ENCODE measurements around the gene USP9X. TPM values are rescaled to one million over a fixed set of nuclear protein-coding genes. Genes with fewer than 3 reads are reported as not detected.

USP9X gene
- total and polyA plus RNA-seq, 2 of the 8 experiments (the other 6 are each of a cell fraction or from before 2014, with no cell fraction given) = 79.2 to 300 TPM

DNA sequence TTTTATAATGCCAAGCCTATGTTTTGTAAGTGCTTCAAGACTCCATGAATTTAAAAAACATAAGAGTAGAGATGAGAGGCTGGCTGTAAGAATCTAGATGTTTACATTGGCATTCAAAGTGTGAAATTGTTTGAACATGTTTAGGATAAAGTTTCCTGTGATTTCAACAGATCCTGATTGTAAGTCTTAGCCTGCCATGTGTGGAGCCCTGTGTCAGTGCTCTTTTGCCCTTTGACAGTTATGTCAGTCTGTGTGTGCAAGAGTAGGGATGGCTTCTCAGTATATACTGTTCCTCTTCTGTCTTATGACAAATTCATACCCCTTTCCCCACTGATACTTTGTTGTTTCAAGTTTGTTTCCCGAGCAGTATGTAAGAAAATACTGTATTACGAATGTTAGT is 68.2 kb downstream of the USP9X start (continued):
- TF ChIP-seq, protein P1, sequence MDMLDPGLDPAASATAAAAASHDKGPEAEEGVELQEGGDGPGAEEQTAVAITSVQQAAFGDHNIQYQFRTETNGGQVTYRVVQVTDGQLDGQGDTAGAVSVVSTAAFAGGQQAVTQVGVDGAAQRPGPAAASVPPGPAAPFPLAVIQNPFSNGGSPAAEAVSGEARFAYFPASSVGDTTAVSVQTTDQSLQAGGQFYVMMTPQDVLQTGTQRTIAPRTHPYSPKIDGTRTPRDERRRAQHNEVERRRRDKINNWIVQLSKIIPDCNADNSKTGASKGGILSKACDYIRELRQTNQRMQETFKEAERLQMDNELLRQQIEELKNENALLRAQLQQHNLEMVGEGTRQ (IDR thresholded peaks at IDR 0.05; ENCODE audit: low read length) = no peak
- no peak for TF ChIP-seq HDAC6 (IDR thresholded peaks at IDR 0.05; ENCODE audit: low read depth, low read length)
- no peak for TF ChIP-seq SP4 (IDR thresholded peaks at IDR 0.05; ENCODE audit: low read length)
- no peak for TF ChIP-seq SP2 (IDR thresholded peaks at IDR 0.05; ENCODE audit: low read length)

All from H1 (cell line).